ENCODE measurements around the gene OTULINL.

The OTULINL gene

DNA sequence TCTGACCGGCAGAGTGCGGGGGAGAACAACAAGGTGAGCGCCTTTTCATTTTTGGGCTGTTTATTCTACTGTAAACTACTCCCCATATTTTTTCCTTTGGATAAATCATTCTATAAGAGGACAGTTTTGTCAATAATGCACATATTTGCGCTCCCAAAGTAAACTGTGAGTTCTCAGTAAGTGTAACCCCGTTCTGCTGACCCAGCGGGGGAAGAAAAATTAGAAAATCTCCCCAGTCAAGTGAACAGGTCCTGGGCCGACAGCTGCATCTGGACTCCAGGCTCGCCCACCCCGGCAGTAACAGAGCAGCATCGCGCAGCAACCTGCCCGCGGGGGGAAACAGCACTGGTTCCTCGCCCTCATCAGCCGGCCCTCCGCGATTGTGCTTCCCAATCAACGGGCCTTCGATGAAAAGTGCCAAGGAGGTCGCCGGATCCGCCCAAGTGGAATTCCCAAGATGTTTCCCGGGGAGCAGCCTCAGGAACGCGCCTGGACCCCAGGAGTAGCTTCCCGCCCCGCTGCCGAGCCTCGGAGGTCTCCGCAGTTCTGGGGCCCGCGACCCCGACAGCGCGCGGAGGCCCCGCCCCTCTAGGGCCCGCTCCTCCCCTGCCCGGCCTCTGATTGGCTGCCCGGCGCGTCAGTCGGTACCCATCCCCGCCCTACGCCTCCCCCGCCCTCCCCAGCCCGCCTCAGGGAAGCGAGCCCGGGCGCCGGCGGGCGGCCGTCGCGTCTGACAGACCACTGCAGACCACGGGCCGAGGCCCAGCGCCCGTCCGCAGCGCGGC, at the start of gene OTULINL:
Gene OTULINL (plus strand): TSS at position 687 of the 785 bp plus-strand sequence. CDS start 103 bp downstream, outside the sequence.
- ChIA-PET CTCF (interaction anchor here (1.0 to 1.4 kb wide), 2 partner anchors 12 to 68 kb away, joined by 4 to 5 read pairs; no protein-coding TSS in a partner anchor), POLR2A (no interaction called here)
- DNase-seq (ENCODE audit: extremely low spot score) = peak; percentile 97
- TF ChIP-seq, protein P1, sequence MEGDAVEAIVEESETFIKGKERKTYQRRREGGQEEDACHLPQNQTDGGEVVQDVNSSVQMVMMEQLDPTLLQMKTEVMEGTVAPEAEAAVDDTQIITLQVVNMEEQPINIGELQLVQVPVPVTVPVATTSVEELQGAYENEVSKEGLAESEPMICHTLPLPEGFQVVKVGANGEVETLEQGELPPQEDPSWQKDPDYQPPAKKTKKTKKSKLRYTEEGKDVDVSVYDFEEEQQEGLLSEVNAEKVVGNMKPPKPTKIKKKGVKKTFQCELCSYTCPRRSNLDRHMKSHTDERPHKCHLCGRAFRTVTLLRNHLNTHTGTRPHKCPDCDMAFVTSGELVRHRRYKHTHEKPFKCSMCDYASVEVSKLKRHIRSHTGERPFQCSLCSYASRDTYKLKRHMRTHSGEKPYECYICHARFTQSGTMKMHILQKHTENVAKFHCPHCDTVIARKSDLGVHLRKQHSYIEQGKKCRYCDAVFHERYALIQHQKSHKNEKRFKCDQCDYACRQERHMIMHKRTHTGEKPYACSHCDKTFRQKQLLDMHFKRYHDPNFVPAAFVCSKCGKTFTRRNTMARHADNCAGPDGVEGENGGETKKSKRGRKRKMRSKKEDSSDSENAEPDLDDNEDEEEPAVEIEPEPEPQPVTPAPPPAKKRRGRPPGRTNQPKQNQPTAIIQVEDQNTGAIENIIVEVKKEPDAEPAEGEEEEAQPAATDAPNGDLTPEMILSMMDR (IDR thresholded peaks at IDR 0.05; ENCODE audit: control extremely low read depth, extremely low read depth, low read depth, missing control alignments) = no peak

DNA sequence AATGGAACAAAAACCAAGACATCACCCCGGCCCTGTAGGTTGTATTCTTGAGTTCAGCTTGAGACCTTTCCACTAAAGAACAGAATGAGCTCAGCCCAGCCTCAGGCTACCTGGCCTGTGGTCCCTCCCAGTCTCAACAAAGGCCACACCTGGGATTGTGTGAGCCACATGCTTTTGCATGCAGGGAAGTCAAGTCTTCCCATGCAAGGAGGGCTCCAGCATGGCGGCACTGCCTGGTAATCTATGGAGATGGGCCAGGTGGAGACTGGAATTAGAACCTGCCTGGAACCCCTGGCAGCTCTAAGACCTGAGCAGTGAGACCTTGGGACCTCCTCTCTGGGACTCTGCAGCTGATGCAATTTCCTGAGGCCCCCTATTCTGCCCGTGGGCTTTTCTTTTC, 49.4 kb upstream of the OTULINL start:
- DNase-seq (ENCODE audit: extremely low spot score) = no peak
- TF ChIP-seq, protein P1 (IDR thresholded peaks at IDR 0.05; ENCODE audit: control extremely low read depth, extremely low read depth, low read depth, missing control alignments) = no peak
- POLR2A ChIA-PET = no interaction called here
- CTCF ChIA-PET = interaction anchor here (0.8 to 1.7 kb wide), 2 partner anchors 11 to 14 kb away, joined by 3 read pairs; no protein-coding TSS in a partner anchor

DNA sequence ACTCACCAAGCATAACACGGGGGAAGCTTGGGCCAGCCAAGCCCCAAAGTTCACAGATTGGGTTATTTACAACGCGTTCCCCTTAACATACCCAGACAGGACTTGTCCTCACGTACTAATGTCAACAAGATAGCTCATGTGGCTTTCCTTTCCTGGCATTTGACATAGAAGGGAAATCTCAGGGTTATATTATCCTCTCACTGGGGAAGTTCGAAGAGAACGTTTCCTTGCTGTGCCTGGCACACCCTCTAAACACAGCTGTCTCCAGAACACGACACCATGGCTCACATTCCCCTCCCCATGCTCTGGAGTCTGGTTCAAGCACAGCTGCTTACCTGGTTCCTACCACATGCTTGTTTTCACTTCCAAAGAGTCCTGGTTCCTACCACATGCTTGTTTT, 46.8 kb upstream of the OTULINL start:
- POLR2A ChIA-PET = no interaction called here

DNA sequence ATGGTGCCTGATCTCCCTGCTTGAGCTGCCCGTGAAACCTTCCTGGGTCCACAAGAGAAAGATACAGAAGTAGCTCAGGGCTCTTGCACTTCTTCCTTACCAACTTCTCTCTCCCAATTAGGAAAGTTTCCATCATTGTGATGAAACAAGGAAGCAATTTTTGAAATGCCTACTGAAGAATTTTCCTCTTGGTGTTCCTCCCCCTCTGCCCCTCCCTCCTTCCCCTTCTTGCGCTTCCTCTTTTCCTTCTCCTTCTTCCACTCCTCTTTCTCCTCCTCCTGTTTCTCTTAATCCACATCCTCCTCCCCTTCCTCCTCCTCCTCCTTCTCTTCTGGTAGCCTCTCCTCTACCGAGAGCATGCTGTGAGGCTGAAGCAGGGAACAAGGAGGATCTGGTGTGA, 36.3 kb upstream of the OTULINL start:
- TF ChIP-seq, protein P1 (IDR thresholded peaks at IDR 0.05; ENCODE audit: control extremely low read depth, extremely low read depth, low read depth, missing control alignments) = no peak
- POLR2A ChIA-PET = no interaction called here
- CTCF ChIA-PET = interaction anchor here (0.7 kb wide), 1 partner anchor 13 kb away, joined by 3 read pairs; no protein-coding TSS in a partner anchor

More for the DNA sequence above, 46.8 kb upstream of the OTULINL start:
- CTCF ChIA-PET = interaction anchor here (0.8 to 2.1 kb wide), 4 partner anchors 11 to 114 kb away, joined by 3 to 6 read pairs (median 4); no protein-coding TSS in a partner anchor
- DNase-seq (ENCODE audit: extremely low spot score) = no peak
- TF ChIP-seq, protein P1 (IDR thresholded peaks at IDR 0.05; ENCODE audit: control extremely low read depth, extremely low read depth, low read depth, missing control alignments) = no peak

DNA sequence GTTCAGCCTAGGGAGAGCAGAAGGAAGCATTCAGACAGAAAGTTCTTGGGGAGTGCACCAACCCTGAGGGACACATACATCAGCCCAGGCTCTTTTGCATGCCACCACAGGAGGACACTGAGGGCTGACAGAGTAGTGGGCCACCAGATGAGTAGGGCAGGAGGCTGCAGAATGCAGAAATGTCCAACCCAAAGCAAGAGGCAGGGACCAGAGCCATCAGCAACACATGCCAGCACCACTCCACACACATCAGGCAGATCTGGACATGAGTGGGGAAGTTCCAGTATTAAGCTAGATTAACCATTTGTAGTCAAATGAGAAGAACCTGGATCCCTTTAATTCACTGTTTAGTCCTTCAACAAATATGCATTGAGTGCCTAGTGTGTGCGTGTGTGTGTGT, 35.7 kb upstream of the OTULINL start:
- ChIA-PET POLR2A (no interaction called here), CTCF (interaction anchor here (0.7 to 1.3 kb wide), 2 partner anchors 11 to 14 kb away, joined by 3 read pairs; no protein-coding TSS in a partner anchor)
- TF ChIP-seq, protein P1 (IDR thresholded peaks at IDR 0.05; ENCODE audit: control extremely low read depth, extremely low read depth, low read depth, missing control alignments) = no peak
- DNase-seq (ENCODE audit: extremely low spot score) = no peak

More for the DNA sequence above, 36.3 kb upstream of the OTULINL start:
- no peak for DNase-seq (ENCODE audit: extremely low spot score)

DNA sequence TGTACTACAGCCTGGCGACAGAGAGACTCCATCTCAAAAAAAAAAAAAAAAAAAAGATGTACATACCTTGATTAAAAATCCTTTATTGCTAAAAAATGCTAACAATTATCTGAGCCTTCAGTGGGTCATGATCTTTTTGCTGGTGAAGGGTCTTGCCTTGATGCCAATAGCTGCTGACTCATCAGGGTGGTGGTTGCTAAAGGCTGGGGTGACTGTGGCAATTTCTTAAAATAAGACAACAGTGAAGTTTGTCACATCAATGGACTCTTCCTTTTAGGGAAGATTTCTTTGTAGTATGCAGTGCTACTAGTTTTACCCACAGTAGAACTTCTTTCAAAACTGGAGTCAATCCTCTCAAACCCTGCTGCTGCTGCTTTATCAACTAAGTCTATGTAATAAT, 33.9 kb upstream of the OTULINL start:
- DNase-seq (ENCODE audit: extremely low spot score) = no peak
- TF ChIP-seq, protein P1 (IDR thresholded peaks at IDR 0.05; ENCODE audit: control extremely low read depth, extremely low read depth, low read depth, missing control alignments) = no peak
- POLR2A ChIA-PET = no interaction called here
- CTCF ChIA-PET = interaction anchor here (0.9 kb wide), 1 partner anchor 24 kb away, joined by 3 read pairs; no protein-coding TSS in a partner anchor
